HepG2 (cell line): ENCODE data around the gene VSX1. TPM values are rescaled to one million over a fixed set of nuclear protein-coding genes. Genes with fewer than 3 reads are reported as not detected.
A peak's percentile ranks its signal among the peaks of the same experiment; 100 is the strongest.

Experiments
- AKAP8 ChIP-seq: sonication (generic); formaldehyde crosslinking; IDR thresholded peaks from 2 replicates; pipeline ENCODE4 v1.5.1; 2020; ENCODE audit warnings: mild to moderate bottlenecking, missing genetic modification reagents
- AKNA ChIP-seq: sonication (generic); formaldehyde crosslinking; IDR thresholded peaks from 2 replicates; pipeline ENCODE4 v1.4.0; 2020; ENCODE audit warnings: missing genetic modification reagents, borderline replicate concordance
- CERS6 ChIP-seq: sonication (generic); formaldehyde crosslinking; IDR thresholded peaks from 2 replicates; pipeline ENCODE4 v1.5.0; 2020; ENCODE audit warnings: missing genetic modification reagents
- HOMEZ ChIP-seq: IDR thresholded peaks from 2 replicates; pipeline ENCODE4 v1.6.1; 2016; ENCODE audit warnings: low read depth
- RFXANK ChIP-seq: IDR thresholded peaks from 2 replicates; pipeline ENCODE4 v1.6.1; 2016
- SAP130 ChIP-seq: IDR thresholded peaks from 2 replicates; pipeline ENCODE4 v1.6.1; 2016; ENCODE audit warnings: low read depth
- SMARCE1 ChIP-seq: fragments of 450-650 bp; IDR thresholded peaks from 2 replicates; pipeline ENCODE4 v1.6.1; 2017; ENCODE audit warnings: borderline replicate concordance
- SNAPC2 ChIP-seq: sonication (generic); formaldehyde crosslinking; IDR thresholded peaks from 2 replicates; pipeline ENCODE4 v1.8.1; 2022; ENCODE audit warnings: mild to moderate bottlenecking, missing genetic modification reagents
- SP2 ChIP-seq: sonication (generic); formaldehyde crosslinking; IDR thresholded peaks from 2 replicates; pipeline ENCODE4 v1.5.1; 2020; ENCODE audit warnings: mild to moderate bottlenecking, missing genetic modification reagents
- ZKSCAN5 ChIP-seq: sonication (generic); formaldehyde crosslinking; IDR thresholded peaks from 2 replicates; pipeline ENCODE4 v1.5.1; 2020; ENCODE audit warnings: mild to moderate bottlenecking, missing genetic modification reagents
- ZNF280B ChIP-seq: sonication (generic); formaldehyde crosslinking; IDR thresholded peaks from 2 replicates; pipeline ENCODE4 v1.5.0; 2020; ENCODE audit warnings: missing genetic modification reagents, mild to moderate bottlenecking, borderline replicate concordance
- ZNF296 ChIP-seq: sonication (generic); formaldehyde crosslinking; conservative IDR thresholded peaks from 2 replicates; pipeline ENCODE4 v1.5.0; 2020; ENCODE audit warnings: mild to moderate bottlenecking, missing genetic modification reagents
- ZNF678 ChIP-seq: sonication (generic); formaldehyde crosslinking; IDR thresholded peaks from 2 replicates; pipeline ENCODE4 v1.4.0; 2020; ENCODE audit warnings: mild to moderate bottlenecking, missing genetic modification reagents
- ZNF816 ChIP-seq: sonication (generic); formaldehyde crosslinking; IDR thresholded peaks from 2 replicates; pipeline ENCODE4 v1.8.0; 2022; ENCODE audit warnings: missing genetic modification reagents, mild to moderate bottlenecking, borderline replicate concordance
- polyA plus RNA-seq, 8 experiments: library from polyadenylated mRNA; depleted of rRNA in 3 of 8; stranded (reverse) in 7 of 8; unstranded in 1 of 8; fragments of >200 nt; fragmentation: Illumina TruSeq in 4 of 8; extraction: Trizol in 4 of 8; gene quantifications; 2 replicates each; pipeline versions ENCODE4 v1.2.1 to v1.2.3, GENCODE V29; 2011 to 2016; ENCODE audit warnings: low read depth in 4 of 8, missing spikeins in 1 of 8, mixed read lengths in 1 of 8; ENCODE audit not compliant: insufficient read depth in 1 of 8
- total RNA-seq, 5 experiments: library from RNA; depleted of rRNA; stranded (reverse); fragments of >200 nt; fragmentation: Illumina TruSeq; extraction: Trizol; gene quantifications; 2 replicates each; pipeline ENCODE4 v1.2.3, GENCODE V29; 2016; ENCODE audit warnings: low read depth in 1 of 5
- TF ChIP-seq, protein P1 (sequence below): IDR thresholded peaks from 2 replicates; pipeline ENCODE4 v1.6.1; 2016; ENCODE audit warnings: missing biosample characterization, missing genetic modification reagents, low read depth
- TF ChIP-seq, protein P2 (sequence below): sonication (generic); formaldehyde crosslinking; IDR thresholded peaks from 2 replicates; pipeline ENCODE4 v1.8.1; 2022; ENCODE audit warnings: mild to moderate bottlenecking, missing genetic modification reagents

Gene VSX1
- total and polyA plus RNA-seq, 2 of the 13 experiments (the other 11 are each of a cell fraction or from before 2014, with no cell fraction given): 0.04 TPM; not detected in 1

DNA sequence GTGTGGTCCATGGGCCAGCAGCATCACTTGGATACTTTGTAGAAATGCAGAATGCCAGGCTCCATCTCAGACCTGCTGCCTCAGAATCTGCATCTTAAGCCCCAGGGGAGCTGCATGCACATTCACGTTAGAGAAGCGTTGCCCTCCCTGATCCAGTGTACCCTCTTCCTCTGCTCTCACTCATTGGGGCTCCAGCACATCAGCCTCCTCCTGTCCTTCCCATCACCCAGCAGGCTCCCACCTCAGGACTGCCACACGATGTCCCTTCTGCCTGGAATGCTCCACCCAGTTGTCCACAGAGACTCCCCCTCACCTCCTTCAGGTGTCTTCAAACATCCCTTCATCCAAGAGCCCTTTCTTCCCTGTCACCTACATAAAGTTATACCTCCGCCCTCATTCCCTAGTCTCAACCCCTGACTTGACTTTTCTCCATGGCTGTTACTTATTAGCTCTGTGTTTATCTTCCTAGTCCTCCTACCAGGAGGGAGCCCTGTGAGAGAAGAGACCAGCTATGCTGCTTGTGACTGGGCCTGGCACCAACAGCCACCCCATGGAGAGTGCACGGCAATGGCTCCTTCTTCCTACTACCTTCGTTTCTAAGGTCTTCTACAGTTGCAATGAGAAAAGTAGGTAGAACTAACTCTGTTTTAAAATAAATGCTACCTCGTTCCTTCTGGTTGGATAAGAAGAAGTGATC lies 20.7 kb downstream of the VSX1 start (continued):
- TF ChIP-seq ZNF280B (CRISPR knock-in tag): 0 out of 2 replicates have a peak, but pooled peaks have one; percentile 32
- TF ChIP-seq ZNF678: no peak
- TF ChIP-seq CERS6 (CRISPR knock-in tag): no peak
- TF ChIP-seq, protein P1, sequence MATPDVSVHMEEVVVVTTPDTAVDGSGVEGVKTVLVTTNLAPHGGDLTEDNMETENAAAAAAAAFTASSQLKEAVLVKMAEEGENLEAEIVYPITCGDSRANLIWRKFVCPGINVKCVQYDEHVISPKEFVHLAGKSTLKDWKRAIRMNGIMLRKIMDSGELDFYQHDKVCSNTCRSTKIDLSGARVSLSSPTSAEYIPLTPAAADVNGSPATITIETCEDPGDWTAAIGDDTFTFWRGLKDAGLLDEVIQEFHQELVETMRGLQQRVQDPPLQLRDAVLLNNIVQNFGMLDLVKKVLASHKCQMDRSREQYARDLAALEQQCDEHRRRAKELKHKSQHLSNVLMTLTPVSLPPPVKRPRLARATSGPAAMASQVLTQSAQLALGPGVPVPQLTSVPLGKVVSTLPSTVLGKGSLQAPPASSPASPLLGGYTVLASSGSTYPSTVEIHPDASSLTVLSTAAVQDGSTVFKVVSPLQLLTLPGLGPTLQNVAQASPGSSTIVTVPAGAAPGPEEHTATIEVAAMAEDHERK: no peak
- peak; percentile 66; the same call in 1 of the 2 replicates for TF ChIP-seq SAP130 (CRISPR knock-in tag)
- TF ChIP-seq SP2 (CRISPR knock-in tag): no peak
- TF ChIP-seq ZNF816 (CRISPR knock-in tag): no peak
- TF ChIP-seq RFXANK (CRISPR knock-in tag): no peak
- TF ChIP-seq AKNA: no peak
- TF ChIP-seq ZKSCAN5 (CRISPR knock-in tag): no peak
- TF ChIP-seq AKAP8: no peak
- no peak for TF ChIP-seq SMARCE1
- TF ChIP-seq SNAPC2: no peak
- 0 out of 2 replicates have a peak, but pooled peaks have one; percentile 20 for TF ChIP-seq HOMEZ (CRISPR knock-in tag)
- TF ChIP-seq, protein P2, sequence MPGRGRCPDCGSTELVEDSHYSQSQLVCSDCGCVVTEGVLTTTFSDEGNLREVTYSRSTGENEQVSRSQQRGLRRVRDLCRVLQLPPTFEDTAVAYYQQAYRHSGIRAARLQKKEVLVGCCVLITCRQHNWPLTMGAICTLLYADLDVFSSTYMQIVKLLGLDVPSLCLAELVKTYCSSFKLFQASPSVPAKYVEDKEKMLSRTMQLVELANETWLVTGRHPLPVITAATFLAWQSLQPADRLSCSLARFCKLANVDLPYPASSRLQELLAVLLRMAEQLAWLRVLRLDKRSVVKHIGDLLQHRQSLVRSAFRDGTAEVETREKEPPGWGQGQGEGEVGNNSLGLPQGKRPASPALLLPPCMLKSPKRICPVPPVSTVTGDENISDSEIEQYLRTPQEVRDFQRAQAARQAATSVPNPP (CRISPR knock-in tag): no peak
- no peak for TF ChIP-seq ZNF296
